Tibial nerve (tissue), 4 donors: ENCODE measurements around the gene TGIF2.

ENCODE experiments used
- EP300 ChIP-seq, 2 donors: sonication (generic); formaldehyde crosslinking; IDR thresholded peaks; one replicate each; pipeline ENCODE4 v1.6.1; 2017; ENCODE audit warnings: antibody characterized with exemption in 2 of 2, mild to moderate bottlenecking in 1 of 2
- POLR2A ChIP-seq, 2 donors: fragments of 450-650 bp; IDR thresholded peaks; one replicate each; pipeline ENCODE4 v1.6.1; 2017; ENCODE audit warnings: antibody characterized with exemption in 2 of 2, mild to moderate bottlenecking in 2 of 2, moderate library complexity in 2 of 2
- TF ChIP-seq, protein P1 (sequence below), 5 experiments: fragments of 200-600 bp in 3 of 5; fragments of 450-650 bp in 2 of 5; sonication (generic) in 3 of 5; IDR thresholded peaks; one replicate each; pipeline ENCODE4 v1.5.1; 2016 to 2019; ENCODE audit warnings: antibody characterized with exemption in 5 of 5, mild to moderate bottlenecking in 3 of 5, moderate library complexity in 2 of 5

DNA sequence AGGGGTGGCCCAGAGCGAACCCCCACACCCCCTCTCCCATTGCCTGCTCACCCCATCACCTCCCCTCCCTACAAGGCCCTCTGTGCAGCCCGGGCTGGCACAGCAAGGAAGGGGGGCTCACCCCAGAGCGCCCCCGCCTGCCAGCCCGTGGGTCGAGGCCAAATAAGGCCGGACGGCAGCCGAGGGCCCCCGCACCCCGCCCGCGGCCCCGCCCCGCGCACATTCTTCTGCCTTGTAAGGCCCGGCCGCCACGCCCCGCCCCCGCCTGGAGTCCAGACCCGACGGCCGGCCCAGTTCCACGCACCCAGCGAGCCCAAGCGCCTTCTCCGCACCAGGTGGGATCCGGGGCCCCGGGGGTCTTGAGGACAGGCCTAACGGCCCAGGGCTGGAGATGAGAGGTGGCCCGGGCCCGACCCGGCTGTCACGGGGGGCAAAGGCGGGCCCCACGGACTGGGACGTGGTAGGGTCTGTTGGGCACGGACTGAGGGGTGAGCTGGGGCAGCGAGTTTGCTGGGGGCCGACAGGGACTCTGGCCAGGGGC lies 32.1 kb upstream of the TGIF2 start, which contains the start of gene MYL9:
- TF ChIP-seq, protein P1, sequence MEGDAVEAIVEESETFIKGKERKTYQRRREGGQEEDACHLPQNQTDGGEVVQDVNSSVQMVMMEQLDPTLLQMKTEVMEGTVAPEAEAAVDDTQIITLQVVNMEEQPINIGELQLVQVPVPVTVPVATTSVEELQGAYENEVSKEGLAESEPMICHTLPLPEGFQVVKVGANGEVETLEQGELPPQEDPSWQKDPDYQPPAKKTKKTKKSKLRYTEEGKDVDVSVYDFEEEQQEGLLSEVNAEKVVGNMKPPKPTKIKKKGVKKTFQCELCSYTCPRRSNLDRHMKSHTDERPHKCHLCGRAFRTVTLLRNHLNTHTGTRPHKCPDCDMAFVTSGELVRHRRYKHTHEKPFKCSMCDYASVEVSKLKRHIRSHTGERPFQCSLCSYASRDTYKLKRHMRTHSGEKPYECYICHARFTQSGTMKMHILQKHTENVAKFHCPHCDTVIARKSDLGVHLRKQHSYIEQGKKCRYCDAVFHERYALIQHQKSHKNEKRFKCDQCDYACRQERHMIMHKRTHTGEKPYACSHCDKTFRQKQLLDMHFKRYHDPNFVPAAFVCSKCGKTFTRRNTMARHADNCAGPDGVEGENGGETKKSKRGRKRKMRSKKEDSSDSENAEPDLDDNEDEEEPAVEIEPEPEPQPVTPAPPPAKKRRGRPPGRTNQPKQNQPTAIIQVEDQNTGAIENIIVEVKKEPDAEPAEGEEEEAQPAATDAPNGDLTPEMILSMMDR (IDR thresholded peaks at IDR 0.05) = no peak
- peak in 1 of 2 donors; percentile 80 for TF ChIP-seq POLR2A (IDR thresholded peaks at IDR 0.05)
- TF ChIP-seq EP300 (IDR thresholded peaks at IDR 0.05) = peak in 1 of 2 donors; percentile 80
